HG02610 (cell line): Measurements from ENCODE around the gene FCAMR.

Experiments
- ATAC-seq: cut with Tn5 transposase; IDR thresholded peaks from one replicate; pipeline ENCODE4 v1.9.1; 2021; ENCODE audit warnings: mild to moderate bottlenecking, moderate library complexity; ENCODE audit not compliant: unreplicated experiment

FCAMR gene, protein sequence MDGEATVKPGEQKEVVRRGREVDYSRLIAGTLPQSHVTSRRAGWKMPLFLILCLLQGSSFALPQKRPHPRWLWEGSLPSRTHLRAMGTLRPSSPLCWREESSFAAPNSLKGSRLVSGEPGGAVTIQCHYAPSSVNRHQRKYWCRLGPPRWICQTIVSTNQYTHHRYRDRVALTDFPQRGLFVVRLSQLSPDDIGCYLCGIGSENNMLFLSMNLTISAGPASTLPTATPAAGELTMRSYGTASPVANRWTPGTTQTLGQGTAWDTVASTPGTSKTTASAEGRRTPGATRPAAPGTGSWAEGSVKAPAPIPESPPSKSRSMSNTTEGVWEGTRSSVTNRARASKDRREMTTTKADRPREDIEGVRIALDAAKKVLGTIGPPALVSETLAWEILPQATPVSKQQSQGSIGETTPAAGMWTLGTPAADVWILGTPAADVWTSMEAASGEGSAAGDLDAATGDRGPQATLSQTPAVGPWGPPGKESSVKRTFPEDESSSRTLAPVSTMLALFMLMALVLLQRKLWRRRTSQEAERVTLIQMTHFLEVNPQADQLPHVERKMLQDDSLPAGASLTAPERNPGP

DNA sequence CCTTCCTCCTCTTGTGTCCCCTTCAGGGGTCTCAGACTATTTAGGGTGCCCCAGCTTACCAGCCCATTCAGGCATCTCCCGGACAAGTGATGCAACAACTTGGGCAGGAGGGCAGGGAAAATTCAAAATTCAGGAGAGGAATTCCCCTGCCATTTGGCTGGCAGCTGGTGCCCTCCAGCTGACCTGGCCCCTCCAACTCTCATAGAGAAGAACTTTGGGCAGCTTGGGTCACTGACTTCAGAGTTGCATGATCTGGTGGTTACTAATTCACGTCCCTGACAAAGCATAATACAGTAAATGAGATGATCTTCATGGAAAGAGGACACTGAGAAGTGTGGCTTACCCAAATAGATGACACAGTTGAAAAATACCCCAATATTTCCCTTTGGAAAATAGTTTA is at the start of gene FCAMR:
TSS of gene FCAMR (minus strand) at position 15 of the 400 bp plus-strand sequence. CDS start 335 bp downstream, outside the sequence.
- ATAC-seq: no peak

GRCh38 chr1:207019661-207020060 is 49.4 kb upstream of the FCAMR start:
- no peak for ATAC-seq

GRCh38 chr1:207019161-207019560 is 48.9 kb upstream of the FCAMR start:
- no peak for ATAC-seq

DNA sequence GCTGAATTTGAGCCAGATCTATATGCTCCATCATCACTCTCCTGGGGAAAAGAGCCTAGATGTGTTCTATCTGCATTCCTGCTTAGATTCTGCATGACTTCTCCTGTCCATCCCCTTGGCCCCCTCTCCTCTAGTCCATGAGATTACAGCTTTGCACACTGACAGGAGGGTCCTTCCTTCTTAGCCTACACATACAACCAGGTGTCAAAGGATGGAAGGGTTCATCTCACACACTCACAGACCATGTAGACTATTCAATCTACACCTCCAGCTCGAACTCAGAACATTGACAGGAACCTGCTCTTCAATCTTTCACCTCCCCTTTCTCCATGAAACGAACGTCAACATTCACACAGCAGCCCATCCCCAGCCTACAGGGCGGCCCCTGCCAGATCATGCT is 48.4 kb upstream of the FCAMR start:
- ATAC-seq: no peak

DNA sequence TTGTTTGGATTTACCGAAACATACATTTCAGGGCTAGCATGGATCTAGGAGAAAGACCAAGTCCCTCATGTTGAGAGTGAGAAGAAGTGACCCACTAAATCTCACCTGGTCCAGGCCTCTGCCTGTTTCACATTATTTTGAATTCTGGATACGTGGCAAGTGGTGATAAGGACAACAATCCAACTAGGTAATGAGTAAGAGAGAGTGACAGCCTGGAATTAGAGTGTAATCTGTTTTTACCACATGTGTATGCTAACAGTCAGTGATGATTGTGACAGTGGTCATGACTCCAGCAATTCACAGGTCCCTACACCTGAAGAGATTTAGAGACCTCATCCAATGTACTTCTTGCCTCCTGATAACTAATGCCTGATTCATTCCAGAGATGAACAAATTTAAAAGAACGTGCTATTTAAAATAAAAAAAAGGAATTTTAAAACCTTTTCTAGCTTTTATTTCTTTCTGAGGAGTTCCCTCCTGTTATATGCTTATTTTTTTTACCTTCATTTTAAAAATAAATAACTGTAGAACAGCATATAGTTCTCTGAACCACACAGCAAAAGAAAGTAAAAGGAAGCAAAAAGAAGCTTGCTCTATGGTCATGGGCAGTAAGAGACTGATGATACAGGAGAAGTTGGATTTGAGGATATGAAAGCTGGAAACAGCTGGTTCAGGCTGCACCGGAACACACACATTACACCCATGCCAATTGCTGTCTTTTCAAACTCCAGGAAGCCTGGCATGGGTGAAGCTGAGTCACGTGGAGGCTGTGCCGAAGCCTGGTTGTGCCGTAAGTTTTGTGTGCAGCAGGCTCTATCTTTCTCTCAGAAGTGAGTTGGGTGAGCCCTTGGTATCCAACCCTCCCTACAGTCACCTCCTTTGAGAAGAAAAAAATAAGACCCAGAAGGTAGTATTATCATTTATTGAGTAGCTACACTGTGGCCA is 47.6 kb upstream of the FCAMR start:
- ATAC-seq: no peak

- ATAC-seq: no peak
These were observed 45.5 kb upstream of the FCAMR start for GRCh38 chr1:207015791-207016190.

DNA sequence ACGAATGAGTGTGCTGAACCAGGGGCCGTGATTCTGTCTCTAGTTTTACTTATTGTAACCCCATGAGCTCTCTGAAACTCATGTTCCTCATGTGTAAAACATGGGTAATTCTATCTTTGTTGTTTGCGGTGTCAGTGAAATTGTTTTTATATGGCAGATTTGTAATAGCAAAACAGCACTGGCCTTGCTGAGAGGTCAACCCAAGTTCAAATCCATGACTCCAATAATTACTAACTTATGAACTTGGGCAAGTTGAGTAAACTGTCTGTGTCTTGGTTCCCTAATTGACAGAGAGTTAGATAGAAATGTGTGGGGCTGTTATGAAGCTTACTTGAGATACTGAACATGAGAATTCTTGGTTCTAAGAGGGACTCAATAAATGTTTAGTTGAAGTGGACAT is 44.5 kb upstream of the FCAMR start:
- ATAC-seq: no peak

- ATAC-seq: no peak
These were observed 43.2 kb upstream of the FCAMR start for GRCh38 chr1:207013321-207014085.

DNA sequence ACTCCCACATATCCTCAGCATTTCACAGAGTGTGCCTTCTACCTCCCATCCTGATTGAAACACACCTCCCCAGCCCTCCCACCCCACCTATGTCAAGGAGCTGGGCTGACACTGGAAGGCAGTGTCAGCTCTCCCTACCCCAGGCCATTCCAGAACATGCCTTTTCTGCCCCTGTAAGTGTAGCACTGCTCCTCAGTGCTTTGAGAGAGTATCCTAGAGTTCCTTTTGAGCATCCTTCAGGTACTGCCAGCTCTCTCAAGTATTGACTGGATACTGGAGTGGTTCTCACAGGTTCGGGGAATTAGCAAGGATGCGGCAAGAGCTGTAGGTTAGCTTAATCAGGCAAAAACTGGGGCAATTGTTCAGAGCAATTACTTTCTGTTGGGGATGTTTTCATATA is 40.5 kb upstream of the FCAMR start:
- ATAC-seq: no peak

DNA sequence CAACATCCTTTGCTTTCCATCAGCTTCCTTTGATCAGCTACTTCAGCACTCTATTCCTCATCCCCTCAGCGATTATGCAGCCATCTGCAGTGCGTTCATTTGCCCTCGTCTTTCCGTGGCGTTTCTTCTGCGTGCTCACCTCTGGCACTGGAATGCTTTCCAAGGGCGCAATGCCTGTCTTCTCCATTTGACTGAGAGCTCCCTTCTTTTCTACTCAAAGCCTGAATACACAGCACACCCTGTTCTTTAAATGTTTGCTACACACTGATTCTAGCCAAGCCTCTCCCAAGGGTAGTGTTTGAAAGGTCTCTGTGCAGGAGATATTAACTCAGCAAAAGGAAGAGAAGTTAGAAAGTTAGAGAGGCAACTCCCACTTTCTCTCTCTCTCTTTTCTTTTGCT is 39.7 kb upstream of the FCAMR start:
- ATAC-seq: no peak

GRCh38 chr1:207009182-207009850 is 39.1 kb upstream of the FCAMR start:
- no peak for ATAC-seq

GRCh38 chr1:207007352-207008033 is 37.2 kb upstream of the FCAMR start:
- ATAC-seq: no peak

- no peak for ATAC-seq
These were observed 36.7 kb upstream of the FCAMR start for GRCh38 chr1:207006914-207007313.

DNA sequence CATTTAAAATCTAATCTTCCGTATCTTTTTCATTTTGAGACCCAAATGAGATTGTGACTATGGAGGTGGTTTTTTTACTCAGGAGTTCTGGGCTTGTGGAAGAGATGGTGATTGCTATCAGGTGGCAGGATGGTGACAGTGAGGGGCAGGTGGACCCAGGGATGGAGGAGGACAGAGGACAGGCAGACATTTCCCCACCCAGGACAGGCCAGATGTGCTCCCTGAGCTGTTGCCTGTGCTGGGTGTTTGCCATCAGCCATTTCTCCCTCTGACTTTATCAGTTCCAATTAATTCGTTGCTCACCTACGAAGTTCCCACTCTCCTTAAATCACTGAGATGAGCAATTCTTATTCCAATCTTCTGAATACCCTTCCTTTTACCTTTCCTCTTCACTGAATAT is 35.8 kb upstream of the FCAMR start:
- ATAC-seq: no peak

- ATAC-seq: no peak
These were observed 34.9 kb upstream of the FCAMR start for GRCh38 chr1:207004931-207005830.

DNA sequence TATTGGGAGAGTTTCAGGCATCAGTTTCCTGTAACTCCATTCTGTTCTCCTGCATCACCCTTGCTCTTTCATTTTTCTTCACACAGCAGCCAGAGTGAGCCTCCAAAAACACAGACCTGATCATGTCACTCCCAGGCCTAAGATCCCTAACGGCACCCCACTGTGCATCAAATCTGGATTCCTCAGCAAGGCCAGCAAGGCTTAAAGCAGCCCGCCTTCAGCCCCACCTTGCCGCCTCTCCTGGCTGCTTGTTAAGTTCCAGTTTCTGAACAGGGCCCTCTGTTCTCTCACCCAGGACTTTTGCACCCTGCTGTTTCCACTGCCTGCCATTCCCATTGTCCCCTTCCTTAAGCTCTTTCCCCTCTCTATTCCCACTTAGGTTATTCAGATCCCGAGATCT is 33.0 kb upstream of the FCAMR start:
- ATAC-seq: no peak

DNA sequence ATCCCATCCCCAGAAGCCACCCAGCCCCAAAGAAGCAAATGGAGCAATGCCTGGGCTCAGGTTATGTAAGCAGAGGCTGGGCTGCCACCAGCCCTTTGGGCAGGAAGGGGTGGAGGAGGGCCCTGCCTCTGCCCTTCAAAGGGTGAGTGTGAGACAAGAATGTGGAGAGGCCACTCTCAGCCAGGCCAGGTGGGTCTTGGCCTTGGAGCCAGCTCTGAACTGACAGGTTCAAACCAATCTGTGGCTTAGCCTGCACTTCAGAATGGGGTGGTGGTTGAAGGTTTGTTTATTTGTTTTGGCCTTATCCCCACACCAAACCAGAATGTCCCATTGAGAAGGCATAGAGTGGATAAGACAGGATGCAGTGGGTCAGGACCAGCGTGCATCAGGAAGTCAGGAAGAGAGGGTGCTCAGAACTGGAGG is 32.5 kb upstream of the FCAMR start:
- ATAC-seq: no peak

- ATAC-seq: no peak
These were observed 31.4 kb upstream of the FCAMR start for GRCh38 chr1:207001492-207002245.
